ENCODE results near the gene SASH1.

Gene SASH1

GRCh38 chr6:148525453-148525852 is 182.8 kb downstream of the SASH1 start:
- no peak for FAIRE-seq

- no peak for FAIRE-seq
These were observed 183.5 kb downstream of the SASH1 start for GRCh38 chr6:148526145-148526544.

- FAIRE-seq = no peak
These were observed 185.7 kb downstream of the SASH1 start for GRCh38 chr6:148528292-148528691.

GRCh38 chr6:148529010-148529409 is 186.4 kb downstream of the SASH1 start:
- FAIRE-seq = no peak

- no peak for FAIRE-seq
These were observed 187.8 kb downstream of the SASH1 start for GRCh38 chr6:148530394-148530953.

GRCh38 chr6:148530976-148531375 is 188.3 kb downstream of the SASH1 start:
- FAIRE-seq = no peak

- no peak for FAIRE-seq
These were observed 190.1 kb downstream of the SASH1 start for GRCh38 chr6:148532698-148533097.

GRCh38 chr6:148533309-148534107 is 190.9 kb downstream of the SASH1 start:
- no peak for FAIRE-seq

- no peak for FAIRE-seq
These were observed 192.2 kb downstream of the SASH1 start for GRCh38 chr6:148534871-148535270.

- FAIRE-seq = no peak
These were observed 192.7 kb downstream of the SASH1 start for GRCh38 chr6:148535381-148535780.

- FAIRE-seq = no peak
These were observed 193.3 kb downstream of the SASH1 start for GRCh38 chr6:148535976-148536375.

GRCh38 chr6:148538261-148539190 is 195.9 kb downstream of the SASH1 start:
- FAIRE-seq = no peak

- FAIRE-seq = no peak
These were observed 200.9 kb downstream of the SASH1 start for GRCh38 chr6:148543540-148543939.

GRCh38 chr6:148544421-148544820 is 201.8 kb downstream of the SASH1 start:
- FAIRE-seq = no peak

- FAIRE-seq = no peak
These were observed 203.3 kb downstream of the SASH1 start for GRCh38 chr6:148545901-148546300.

- FAIRE-seq = no peak
These were observed 204.5 kb downstream of the SASH1 start for GRCh38 chr6:148547110-148547509.

GRCh38 chr6:148548065-148548748 is 205.6 kb downstream of the SASH1 start:
- no peak for FAIRE-seq

- FAIRE-seq = no peak
These were observed 206.1 kb downstream of the SASH1 start for GRCh38 chr6:148548749-148549140.

- no peak for FAIRE-seq
These were observed 207.9 kb downstream of the SASH1 start for GRCh38 chr6:148550569-148550968.

GRCh38 chr6:148551226-148551625 is 208.6 kb downstream of the SASH1 start:
- FAIRE-seq = no peak

- no peak for FAIRE-seq
These were observed 213.8 kb downstream of the SASH1 start for GRCh38 chr6:148556410-148556809.

- FAIRE-seq = no peak
These were observed 215.2 kb downstream of the SASH1 start for GRCh38 chr6:148557796-148558321.
